Prostate gland (tissue), 2 donors: ENCODE results near the gene TPD52L1.

Experiments used
- CTCF ChIP-seq, 4 experiments: fragments of 200-600 bp in 2 of 4; fragments of 450-650 bp in 2 of 4; sonication (generic) in 2 of 4; IDR thresholded peaks; 1 replicate in 3 of 4; 2 replicates in 1 of 4; pipeline ENCODE4 v1.5.1; 2016 to 2019; ENCODE audit warnings: antibody characterized with exemption in 4 of 4, mild to moderate bottlenecking in 2 of 4, moderate library complexity in 2 of 4
- POLR2AphosphoS5 ChIP-seq: sonication (generic); formaldehyde crosslinking; IDR thresholded peaks from one replicate; pipeline ENCODE4 v1.6.1; 2017; ENCODE audit warnings: antibody characterized with exemption

GRCh38 chr6:125154761-125155135 is 1.2 kb downstream of the TPD52L1 start:
- TF ChIP-seq CTCF (IDR thresholded peaks at IDR 0.05) (peak; percentile 15 to 44 (median 36)), POLR2AphosphoS5 (peak; percentile 28)
